Stimulated activated naive CD8-positive, alpha-beta T cell treated with anti-CD3 and anti-CD28 coated beads, Interleukin-15, Interleukin-2, amounts not matched to agents 100 ng/mL and 50 ng/mL, for 24 hours (primary cell): Measurements from ENCODE around the gene PHKG2.

Experiments used
- H3K27ac Mint-ChIP-seq: one replicate; pipeline ENCODE4 v1.8.0; 2021; ENCODE audit warnings: mild to moderate bottlenecking, mixed read lengths
- H3K27me3 Mint-ChIP-seq: one replicate; pipeline ENCODE4 v1.8.0; 2021; ENCODE audit warnings: mixed read lengths
- H3K36me3 Mint-ChIP-seq: one replicate; pipeline ENCODE4 v1.8.0; 2021; ENCODE audit warnings: low read depth, mixed read lengths
- H3K4me1 Mint-ChIP-seq: one replicate; pipeline ENCODE4 v1.8.0; 2021; ENCODE audit warnings: low read depth, mixed read lengths
- H3K4me3 Mint-ChIP-seq: one replicate; pipeline ENCODE4 v1.8.0; 2021; ENCODE audit warnings: mild to moderate bottlenecking, mixed read lengths
- H3K9me3 Mint-ChIP-seq: one replicate; pipeline ENCODE4 v1.8.0; 2021; ENCODE audit warnings: mixed read lengths

The PHKG2 gene

DNA sequence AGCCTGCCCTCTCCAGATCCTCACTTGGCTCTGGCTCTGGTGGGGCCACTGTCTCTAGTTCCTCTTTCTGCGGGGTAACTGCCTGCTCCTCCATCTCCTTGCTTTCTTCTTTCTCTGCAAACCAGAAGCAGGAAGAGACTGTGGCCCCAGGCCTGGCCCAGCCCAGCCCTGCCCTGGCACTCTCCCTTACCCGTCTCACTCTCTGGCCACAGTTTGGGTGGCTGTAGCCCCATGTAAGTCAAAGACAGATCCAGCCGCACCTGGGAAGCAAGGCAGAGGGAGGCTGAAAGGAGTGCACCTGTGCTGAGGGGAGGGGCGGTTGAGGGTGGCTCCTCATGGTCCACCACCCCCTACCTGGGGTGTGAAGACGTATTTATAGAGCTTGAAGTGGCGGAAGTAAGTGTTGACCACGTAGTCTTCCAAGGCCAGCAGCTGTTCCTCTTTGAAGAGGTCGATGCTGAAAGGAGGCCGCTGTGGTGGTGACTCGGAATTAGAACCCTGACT lies 10.8 kb downstream of the PHKG2 start:
- peaks cover 30% of the 10 kb centered on the region for H3K4me1 Mint-ChIP-seq
- no peak overlapping the region for H3K4me3 Mint-ChIP-seq
- H3K9me3 Mint-ChIP-seq: no peaks in the 10 kb centered on the region
- no peak overlapping the region for H3K27ac Mint-ChIP-seq
- no peaks in the 10 kb centered on the region for H3K27me3 Mint-ChIP-seq
- peaks cover 32% of the 10 kb centered on the region for H3K36me3 Mint-ChIP-seq

DNA sequence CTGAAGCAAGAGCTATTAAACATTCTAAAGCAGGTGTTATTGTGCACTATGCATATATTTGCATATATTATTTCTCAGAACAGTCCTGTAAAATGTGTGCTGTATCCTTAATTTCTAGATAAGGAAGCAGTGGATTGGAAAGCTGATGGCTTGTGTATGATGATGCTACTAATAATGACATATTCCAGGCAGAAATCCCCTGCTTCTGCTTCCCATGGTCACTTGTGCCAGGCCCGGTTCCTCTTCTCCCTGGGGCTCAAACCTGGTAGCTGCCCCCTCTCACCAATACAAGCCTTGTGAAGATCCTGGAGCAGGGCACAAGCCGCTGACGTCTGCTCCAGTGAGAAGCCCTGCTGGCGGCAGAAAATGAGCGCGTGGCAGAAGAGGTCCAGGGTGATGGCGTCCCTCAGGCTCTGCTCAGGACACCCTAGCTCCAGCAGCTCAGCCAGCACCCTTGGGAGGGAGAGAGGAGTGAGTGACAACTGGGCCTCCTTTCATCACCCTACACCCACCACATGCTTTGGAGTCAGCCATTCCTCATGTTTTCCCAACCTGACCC lies 11.9 kb downstream of the PHKG2 start:
- peaks cover 30% of the 10 kb centered on the region for H3K4me1 Mint-ChIP-seq
- H3K4me3 Mint-ChIP-seq: no peak overlapping the region
- H3K36me3 Mint-ChIP-seq: peaks cover 32% of the 10 kb centered on the region
- H3K9me3 Mint-ChIP-seq: no peaks in the 10 kb centered on the region
- H3K27me3 Mint-ChIP-seq: no peaks in the 10 kb centered on the region
- H3K27ac Mint-ChIP-seq: no peak overlapping the region

GRCh38 chr16:30760577-30761426 lies 12.6 kb downstream of the PHKG2 start:
- Mint-ChIP-seq H3K9me3 (no peaks in the 10 kb centered on the region), H3K27ac (peak overlapping the region; percentile 81), H3K36me3 (peaks cover 37% of the 10 kb centered on the region), H3K4me3 (peak overlapping the region; percentile 94), H3K4me1 (peaks cover 30% of the 10 kb centered on the region), H3K27me3 (no peaks in the 10 kb centered on the region)

DNA sequence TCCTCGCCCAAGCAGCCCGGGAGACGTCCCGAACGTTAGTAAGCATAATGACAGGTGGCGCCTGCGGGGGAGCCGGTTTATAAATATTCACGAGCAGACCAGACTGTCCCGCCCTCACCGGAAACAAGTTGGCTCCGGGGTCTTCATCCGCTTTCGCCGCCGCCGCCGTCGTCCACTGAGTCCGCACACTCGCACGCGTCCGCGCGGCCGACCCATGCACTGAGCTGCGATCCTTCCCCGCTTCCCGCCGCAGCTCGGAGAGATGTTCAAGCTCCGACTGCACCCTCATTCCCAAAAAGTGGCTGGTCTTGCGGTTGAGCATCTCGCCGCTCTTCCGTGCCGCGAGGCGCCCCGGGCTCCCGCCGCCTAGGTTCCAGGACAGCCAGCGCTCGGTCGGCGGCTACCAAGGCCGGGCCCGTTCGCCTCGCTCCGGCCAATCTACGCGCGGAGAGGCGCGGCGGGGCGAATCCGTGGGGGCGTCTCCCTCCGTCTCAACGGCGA lies 13.3 kb downstream of the PHKG2 start:
- Mint-ChIP-seq H3K27me3 (no peaks in the 10 kb centered on the region), H3K27ac (peak overlapping the region; percentile 90), H3K4me3 (peak overlapping the region; percentile 94), H3K36me3 (peaks cover 35% of the 10 kb centered on the region), H3K9me3 (no peaks in the 10 kb centered on the region), H3K4me1 (peaks cover 32% of the 10 kb centered on the region)

- peak within 1 kb of the TSS; percentile 94 for H3K4me3 Mint-ChIP-seq
- peaks cover 34% of the 10 kb centered on the region for H3K4me1 Mint-ChIP-seq
- H3K27ac Mint-ChIP-seq: peak within 1 kb of the TSS; percentile 90
- H3K9me3 Mint-ChIP-seq: no peaks in the 10 kb centered on the region
- peaks cover 37% of the 10 kb centered on the region for H3K36me3 Mint-ChIP-seq
- no peaks in the 10 kb centered on the region for H3K27me3 Mint-ChIP-seq
Observed at GRCh38 chr16:30761928-30762902, 14.0 kb downstream of the PHKG2 start, which contains the start of the genes CFAP119 and RNF40. Gene CFAP119 (minus strand): TSS chr16:30762062. CDS start chr16:30761748, 314 bp downstream. Gene RNF40 (plus strand): TSS chr16:30762322. CDS start chr16:30762546, 224 bp downstream.

GRCh38 chr16:30762991-30763725 lies 14.9 kb downstream of the PHKG2 start:
- peak overlapping the region; percentile 94 for H3K4me3 Mint-ChIP-seq
- peaks cover 34% of the 10 kb centered on the region for H3K4me1 Mint-ChIP-seq
- peaks cover 37% of the 10 kb centered on the region for H3K36me3 Mint-ChIP-seq
- no peaks in the 10 kb centered on the region for H3K27me3 Mint-ChIP-seq
- H3K9me3 Mint-ChIP-seq: no peaks in the 10 kb centered on the region
- H3K27ac Mint-ChIP-seq: peak overlapping the region; percentile 90

DNA sequence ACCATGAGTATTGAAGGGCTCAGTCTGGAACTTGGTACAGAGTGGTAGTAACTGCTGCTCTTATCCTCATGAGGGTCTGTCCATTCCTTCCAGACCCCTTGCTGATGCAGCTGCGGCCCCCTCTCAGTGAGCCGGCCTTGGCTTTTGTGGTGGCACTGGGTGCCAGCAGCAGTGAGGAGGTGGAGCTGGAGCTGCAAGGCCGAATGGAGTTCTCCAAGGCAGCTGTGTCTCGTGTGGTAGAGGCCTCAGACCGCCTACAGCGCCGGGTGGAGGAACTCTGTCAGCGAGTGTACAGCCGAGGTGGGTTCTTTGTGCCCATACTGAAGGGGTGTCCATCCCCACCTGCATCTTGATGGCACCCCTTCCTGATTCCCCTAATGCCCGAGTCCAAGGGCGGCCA lies 15.9 kb downstream of the PHKG2 start:
- no peaks in the 10 kb centered on the region for H3K27me3 Mint-ChIP-seq
- H3K27ac Mint-ChIP-seq: no peak overlapping the region
- no peak overlapping the region for H3K4me3 Mint-ChIP-seq
- H3K9me3 Mint-ChIP-seq: no peaks in the 10 kb centered on the region
- peaks cover 31% of the 10 kb centered on the region for H3K4me1 Mint-ChIP-seq
- H3K36me3 Mint-ChIP-seq: peaks cover 45% of the 10 kb centered on the region

DNA sequence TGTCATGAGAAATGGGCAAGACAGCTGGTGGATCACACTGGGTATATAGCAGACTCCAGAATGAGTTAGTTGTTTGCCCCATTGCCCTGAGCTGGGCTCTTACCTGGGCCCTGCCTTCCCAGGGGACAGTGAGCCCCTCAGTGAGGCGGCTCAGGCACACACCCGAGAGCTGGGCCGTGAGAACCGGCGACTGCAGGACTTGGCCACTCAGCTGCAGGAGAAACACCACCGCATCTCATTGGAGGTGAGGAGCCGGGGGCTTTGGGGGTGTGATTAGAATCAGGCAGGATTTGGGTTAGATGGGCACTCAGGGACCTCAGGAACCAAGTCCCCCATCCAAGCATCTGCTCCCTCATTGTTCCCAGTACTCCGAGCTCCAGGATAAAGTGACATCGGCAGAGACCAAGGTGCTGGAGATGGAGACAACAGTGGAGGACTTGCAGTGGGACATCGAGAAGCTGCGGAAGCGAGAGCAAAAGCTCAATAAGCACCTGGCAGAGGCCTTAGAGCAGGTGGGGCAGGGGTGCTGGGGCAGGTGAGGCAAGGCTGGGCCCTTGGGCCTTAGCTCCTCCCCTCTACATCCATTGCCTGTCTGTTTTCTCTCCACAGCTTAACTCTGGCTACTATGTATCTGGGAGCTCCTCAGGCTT lies 16.7 kb downstream of the PHKG2 start:
- no peak overlapping the region for H3K4me3 Mint-ChIP-seq

GRCh38 chr16:30766206-30766932 lies 18.1 kb downstream of the PHKG2 start:
- peaks cover 57% of the 10 kb centered on the region for H3K36me3 Mint-ChIP-seq
- no peak overlapping the region for H3K4me3 Mint-ChIP-seq
- no peak overlapping the region for H3K27ac Mint-ChIP-seq
- H3K27me3 Mint-ChIP-seq: no peaks in the 10 kb centered on the region
- H3K4me1 Mint-ChIP-seq: peaks cover 18% of the 10 kb centered on the region
- H3K9me3 Mint-ChIP-seq: no peaks in the 10 kb centered on the region

More for the DNA sequence above, 16.7 kb downstream of the PHKG2 start:
- no peak overlapping the region for H3K27ac Mint-ChIP-seq
- H3K4me1 Mint-ChIP-seq: peaks cover 28% of the 10 kb centered on the region
- no peaks in the 10 kb centered on the region for H3K27me3 Mint-ChIP-seq
- peaks cover 46% of the 10 kb centered on the region for H3K36me3 Mint-ChIP-seq
- H3K9me3 Mint-ChIP-seq: no peaks in the 10 kb centered on the region

DNA sequence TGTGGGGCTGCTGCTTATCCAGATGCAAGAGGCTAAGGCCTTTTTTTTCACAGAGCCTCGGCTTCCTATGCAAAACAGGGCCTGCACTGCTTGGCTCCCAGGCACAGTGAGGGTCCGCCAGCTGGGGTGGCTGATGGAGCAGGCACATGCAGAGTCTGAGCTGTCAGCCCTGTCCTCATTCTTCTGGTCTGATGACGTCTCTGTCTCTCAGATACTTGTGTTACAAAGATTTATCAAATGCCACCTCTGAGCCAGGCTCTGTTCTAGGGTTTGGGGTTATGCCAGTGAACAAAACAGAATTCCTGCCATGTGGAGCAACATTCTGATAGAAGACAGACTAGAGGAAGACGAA lies 18.7 kb downstream of the PHKG2 start:
- Mint-ChIP-seq H3K36me3 (peaks cover 58% of the 10 kb centered on the region), H3K9me3 (no peaks in the 10 kb centered on the region), H3K27ac (no peak overlapping the region), H3K4me3 (no peak overlapping the region), H3K4me1 (peaks cover 18% of the 10 kb centered on the region), H3K27me3 (no peaks in the 10 kb centered on the region)

- Mint-ChIP-seq H3K27ac (no peak overlapping the region), H3K4me3 (no peak overlapping the region), H3K4me1 (peaks cover 13% of the 10 kb centered on the region), H3K9me3 (no peaks in the 10 kb centered on the region), H3K27me3 (no peaks in the 10 kb centered on the region), H3K36me3 (peaks cover 62% of the 10 kb centered on the region)
Observed at GRCh38 chr16:30767767-30768465, 19.7 kb downstream of the PHKG2 start.

DNA sequence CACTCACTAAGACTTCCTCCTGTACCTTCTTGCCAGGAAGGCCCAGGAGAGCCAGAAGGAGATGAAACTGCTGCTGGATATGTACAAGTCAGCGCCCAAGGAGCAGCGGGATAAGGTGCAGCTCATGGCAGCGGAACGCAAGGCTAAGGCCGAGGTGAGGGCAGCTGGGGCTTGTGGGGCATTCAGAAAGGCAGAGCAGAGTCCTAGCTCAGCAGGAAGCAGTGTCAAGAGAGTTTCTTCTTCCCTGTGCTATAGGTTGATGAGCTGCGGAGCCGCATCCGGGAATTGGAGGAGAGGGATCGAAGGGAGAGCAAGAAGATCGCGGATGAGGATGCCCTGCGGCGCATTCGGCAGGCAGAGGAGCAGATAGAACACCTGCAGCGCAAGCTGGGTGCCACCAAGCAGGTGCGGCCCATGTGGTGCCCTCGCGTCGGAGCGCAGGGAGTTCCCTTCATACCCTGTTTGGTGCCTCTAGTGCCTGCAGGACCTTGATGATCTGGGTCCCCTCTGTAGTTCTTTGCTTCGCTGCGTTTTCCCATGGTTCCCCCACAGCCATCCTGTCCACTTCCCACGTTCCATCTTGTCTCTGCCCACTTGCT lies 20.5 kb downstream of the PHKG2 start:
- H3K27ac Mint-ChIP-seq: no peak overlapping the region
- no peaks in the 10 kb centered on the region for H3K27me3 Mint-ChIP-seq
- peaks cover 63% of the 10 kb centered on the region for H3K36me3 Mint-ChIP-seq
- peaks cover 6% of the 10 kb centered on the region for H3K4me1 Mint-ChIP-seq
- no peaks in the 10 kb centered on the region for H3K9me3 Mint-ChIP-seq
- no peak overlapping the region for H3K4me3 Mint-ChIP-seq
